Mucosa of descending colon (tissue), 3 donors: ENCODE measurements around the gene RDH13. TPM values are rescaled to one million over a fixed set of nuclear protein-coding genes. Genes with fewer than 3 reads are reported as not detected.
"Not testable (repeated sequence)": the region's sequence is repeated elsewhere in the genome, so short reads cannot be mapped to it uniquely, and the experiment has no call there.

Source experiments
- ATAC-seq: fragments of 200-7000 bp; cut with Tn5 transposase; one replicate; pipeline ENCODE4 v1.9.1; 2020; ENCODE audit warnings: mild to moderate bottlenecking, moderate library complexity
- DNase-seq, 3 donors: peaks; one replicate each; pipeline ENCODE4 v3.0.0-alpha.2; 2020
- H3K36me3 ChIP-seq: fragments of 200-600 bp; one replicate; pipeline ENCODE4 v1.8.0; 2021; ENCODE audit warnings: low read depth, mild to moderate bottlenecking
- H3K4me1 ChIP-seq: fragments of 200-600 bp; one replicate; pipeline ENCODE4 v1.8.0; 2021; ENCODE audit warnings: low read depth, mild to moderate bottlenecking
- H3K4me3 ChIP-seq: fragments of 200-600 bp; one replicate; pipeline ENCODE4 v1.8.0; 2021; ENCODE audit warnings: mild to moderate bottlenecking
- H3K9me3 ChIP-seq: fragments of 200-600 bp; one replicate; pipeline ENCODE4 v1.8.0; 2021; ENCODE audit warnings: mild to moderate bottlenecking
- intact Hi-C, 2 donors: fragments of 100-400 bp; cut with DNase I in 1 of 2; cut with micrococcal nuclease in 1 of 2; formaldehyde crosslinking; loops; one replicate each; pipeline versions ENCODE4 v1.11.0 to v1.11.1; 2022; cut with DNase I, micrococcal nuclease
- total RNA-seq, 3 donors: library from RNA; stranded (reverse); fragmentation: NEBNext Ultra II Directional in 2 of 3; extraction: Animal tissue kit (Norgen Biotek cat#: 25700) in 2 of 3; gene quantifications; one replicate each; pipeline versions ENCODE4 v1.2.1 to v1.2.4, GENCODE V29; 2021 to 2023
- TF ChIP-seq, protein P1 (sequence below): fragments of 200-600 bp; IDR thresholded peaks from one replicate; pipeline ENCODE4 v1.8.0; 2022; ENCODE audit warnings: antibody characterized with exemption, mild to moderate bottlenecking
- donor health status: DM: no; HTN: no; CAD: no; lungs with moderate emphysema.
- donor health status: DM: no; HTN: no; CAD: no.
- donor health status: DM: no; HTN: yes; CAD: no.

Gene RDH13
- total RNA-seq, 3 donors from 2014 or later, result 46.1 to 59.5 (median 55.0) TPM

DNA sequence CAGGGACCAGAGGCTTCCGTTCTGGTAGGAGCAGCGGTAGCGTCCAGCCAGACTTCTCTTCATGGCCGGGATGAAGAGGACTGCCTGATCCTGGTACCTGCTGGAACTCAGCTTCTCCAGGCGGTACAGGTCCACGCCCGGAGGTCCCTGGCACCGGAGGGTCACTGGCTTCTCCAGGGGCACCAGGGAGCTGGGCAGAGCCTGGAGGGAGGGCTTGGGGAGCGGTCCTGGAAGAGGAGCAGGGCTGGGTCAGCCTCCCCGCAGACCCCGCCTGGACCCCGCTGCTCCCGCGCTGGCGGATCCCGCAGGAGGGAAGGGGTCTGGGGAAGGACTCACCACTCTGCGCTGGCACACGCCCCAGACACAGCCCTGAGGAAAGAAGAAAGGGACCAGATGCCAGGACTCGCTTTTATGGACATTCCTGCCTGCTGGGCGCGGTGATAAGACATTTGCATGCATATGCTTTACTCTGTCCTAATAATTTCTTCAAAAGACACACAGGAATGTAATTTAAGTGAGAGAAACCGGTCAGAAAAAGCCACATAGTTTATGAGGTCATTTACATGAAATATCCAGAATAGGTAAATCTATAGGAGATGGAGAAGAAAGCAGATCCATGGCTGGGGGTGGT lies 30.7 kb downstream of the RDH13 start:
- Histone ChIP-seq H3K36me3 (no peaks in the 10 kb centered on the region), H3K4me1 (no peaks in the 10 kb centered on the region), H3K4me3 (no peak overlapping the region), H3K9me3 (no peaks in the 10 kb centered on the region)
- ATAC-seq (peak; percentile 12), DNase-seq (no peak)
- TF ChIP-seq, protein P1, sequence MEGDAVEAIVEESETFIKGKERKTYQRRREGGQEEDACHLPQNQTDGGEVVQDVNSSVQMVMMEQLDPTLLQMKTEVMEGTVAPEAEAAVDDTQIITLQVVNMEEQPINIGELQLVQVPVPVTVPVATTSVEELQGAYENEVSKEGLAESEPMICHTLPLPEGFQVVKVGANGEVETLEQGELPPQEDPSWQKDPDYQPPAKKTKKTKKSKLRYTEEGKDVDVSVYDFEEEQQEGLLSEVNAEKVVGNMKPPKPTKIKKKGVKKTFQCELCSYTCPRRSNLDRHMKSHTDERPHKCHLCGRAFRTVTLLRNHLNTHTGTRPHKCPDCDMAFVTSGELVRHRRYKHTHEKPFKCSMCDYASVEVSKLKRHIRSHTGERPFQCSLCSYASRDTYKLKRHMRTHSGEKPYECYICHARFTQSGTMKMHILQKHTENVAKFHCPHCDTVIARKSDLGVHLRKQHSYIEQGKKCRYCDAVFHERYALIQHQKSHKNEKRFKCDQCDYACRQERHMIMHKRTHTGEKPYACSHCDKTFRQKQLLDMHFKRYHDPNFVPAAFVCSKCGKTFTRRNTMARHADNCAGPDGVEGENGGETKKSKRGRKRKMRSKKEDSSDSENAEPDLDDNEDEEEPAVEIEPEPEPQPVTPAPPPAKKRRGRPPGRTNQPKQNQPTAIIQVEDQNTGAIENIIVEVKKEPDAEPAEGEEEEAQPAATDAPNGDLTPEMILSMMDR, result no peak
- intact Hi-C loops, result no loop called here

DNA sequence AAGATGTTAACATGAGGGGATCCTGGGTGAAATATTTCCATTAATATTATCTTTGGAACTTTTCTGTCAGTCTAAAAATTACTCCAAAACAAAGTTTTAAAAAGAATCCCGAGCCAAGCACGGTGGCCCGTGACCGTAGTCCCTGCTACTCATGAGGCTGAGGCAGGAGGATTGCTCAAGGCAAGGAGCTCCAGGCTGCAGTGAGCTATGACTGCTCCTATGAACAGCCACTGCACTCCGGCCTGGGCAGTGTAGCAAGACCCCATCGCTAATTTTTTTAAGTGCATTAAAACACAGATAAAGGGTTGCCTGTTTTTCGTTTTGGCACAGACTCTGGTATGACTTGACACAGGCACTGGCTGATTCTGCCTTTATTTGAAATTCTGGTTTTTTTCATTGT lies 31.8 kb downstream of the RDH13 start:
- intact Hi-C loops, result no loop called here
- ATAC-seq (no peak), DNase-seq (no peak)
- TF ChIP-seq, protein P1, result no peak
- Histone ChIP-seq H3K36me3 (no peaks in the 10 kb centered on the region), H3K9me3 (peaks cover under 1% of the 10 kb centered on the region), H3K4me3 (no peak overlapping the region), H3K4me1 (no peaks in the 10 kb centered on the region)

DNA sequence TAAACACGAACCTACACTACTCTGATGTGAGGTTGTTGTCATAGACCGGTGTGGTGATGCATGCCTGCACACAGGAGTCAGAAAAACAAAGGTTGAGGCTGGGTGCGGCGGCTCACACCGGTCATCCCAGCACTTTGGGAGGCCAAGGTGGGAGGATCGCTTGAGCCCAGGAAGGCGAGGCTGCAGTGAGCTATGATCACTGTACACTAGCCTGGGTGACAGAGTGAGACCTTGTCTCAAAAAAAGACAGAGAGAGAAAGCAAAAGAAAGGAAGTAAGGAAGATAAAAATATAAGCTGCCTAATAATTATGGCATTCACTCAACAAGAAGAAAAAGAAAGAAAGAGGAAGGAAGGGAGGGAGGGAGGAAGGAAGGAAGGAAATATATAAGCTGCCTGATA lies 34.2 kb downstream of the RDH13 start:
- DNase-seq (no peak), ATAC-seq (peak; percentile 29)
- no peak overlapping the region for H3K4me3 ChIP-seq
- TF ChIP-seq, protein P1, result no peak
- H3K4me1 ChIP-seq, result no peaks in the 10 kb centered on the region
- intact Hi-C loops, result no loop called here
- H3K36me3 ChIP-seq, result no peaks in the 10 kb centered on the region
- H3K9me3 ChIP-seq, result peaks cover 3% of the 10 kb centered on the region

DNA sequence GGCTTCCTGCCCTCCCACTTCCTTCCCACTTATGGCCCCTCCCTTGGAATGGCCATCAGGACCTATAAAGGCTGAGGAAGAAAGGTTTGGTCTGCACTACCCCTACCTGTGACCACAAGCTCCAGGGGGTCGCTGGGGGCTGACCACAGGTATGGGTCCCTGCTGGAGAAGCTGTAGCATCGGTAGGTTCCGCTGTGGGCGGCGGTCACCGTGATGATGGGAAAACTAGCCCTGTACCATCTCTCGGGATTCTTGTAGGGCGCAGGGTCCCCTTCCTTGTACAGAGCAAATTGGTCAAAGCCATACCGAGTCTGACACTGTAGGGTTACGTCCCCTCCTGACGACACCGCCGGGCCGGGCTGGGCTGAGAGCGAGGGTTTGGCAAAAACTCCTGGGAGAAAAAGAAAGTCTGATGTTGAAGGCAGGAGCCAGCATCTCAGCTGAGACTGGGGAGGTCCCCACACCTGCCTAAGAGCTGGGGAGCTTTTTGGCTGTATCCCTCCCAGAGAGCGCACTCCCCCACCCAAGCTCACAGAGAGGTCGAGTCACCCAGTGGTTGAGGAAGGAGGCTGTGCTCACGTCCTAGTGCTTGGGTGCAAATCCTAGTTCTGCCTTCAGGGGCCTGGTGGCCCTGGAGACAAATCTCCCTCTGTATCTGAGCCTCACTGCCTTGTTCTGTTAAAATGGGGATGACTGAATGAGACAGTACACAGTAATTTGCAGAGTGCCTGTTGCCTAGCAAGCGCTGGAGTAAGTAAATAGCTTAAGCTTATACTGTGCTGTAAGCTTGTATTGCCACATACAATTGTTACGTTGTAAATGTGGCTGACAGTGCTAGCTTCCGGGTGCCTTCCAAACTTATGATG lies 35.2 kb downstream of the RDH13 start:
- ATAC-seq, result peak; percentile 90
- Histone ChIP-seq H3K4me3 (no peak overlapping the region), H3K36me3 (no peaks in the 10 kb centered on the region), H3K9me3 (peaks cover 3% of the 10 kb centered on the region), H3K4me1 (no peaks in the 10 kb centered on the region)
- intact Hi-C loops, result no loop called here
- no peak for DNase-seq
- TF ChIP-seq, protein P1, result no peak

DNA sequence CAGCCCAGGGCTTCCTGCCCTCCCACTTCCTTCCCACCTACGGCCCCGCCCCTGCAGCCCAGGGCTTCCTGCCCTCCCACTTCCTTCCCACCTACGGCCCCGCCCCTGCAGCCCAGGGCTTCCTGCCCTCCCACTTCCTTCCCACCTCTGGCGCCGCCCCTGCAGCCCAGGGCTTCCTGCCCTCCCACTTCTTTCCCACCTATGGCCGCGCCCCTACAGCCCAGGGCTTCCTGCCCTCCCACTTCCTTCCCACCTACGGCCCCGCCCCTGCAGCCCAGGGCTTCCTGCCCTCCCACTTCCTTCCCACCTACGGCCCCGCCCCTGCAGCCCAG lies 35.8 kb downstream of the RDH13 start:
- H3K4me3 ChIP-seq, H3K36me3 ChIP-seq, ATAC-seq, H3K9me3 ChIP-seq, intact Hi-C loops, H3K4me1 ChIP-seq, DNase-seq: not testable (repeated sequence)

DNA sequence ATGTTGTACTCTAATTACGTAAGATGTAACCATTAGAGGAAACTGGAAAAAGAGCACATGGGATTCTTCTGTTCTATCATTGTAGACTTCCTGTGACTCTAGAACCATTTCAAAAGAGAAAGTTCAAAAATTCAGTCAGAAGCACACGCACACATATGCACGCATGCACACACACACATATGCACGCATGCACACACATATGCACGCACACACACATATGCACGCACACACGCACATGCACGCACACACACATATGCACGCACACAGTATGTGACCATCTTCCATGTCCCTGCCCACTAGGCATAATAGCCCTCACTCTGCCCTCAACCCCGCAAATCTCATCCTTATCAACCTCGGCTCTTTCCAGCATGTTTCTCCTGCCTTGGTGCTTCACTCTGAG lies 38.8 kb downstream of the RDH13 start:
- DNase-seq (no peak), ATAC-seq (no peak)
- intact Hi-C loops, result no loop called here
- Histone ChIP-seq H3K4me3 (no peak overlapping the region), H3K36me3 (no peaks in the 10 kb centered on the region), H3K4me1 (no peaks in the 10 kb centered on the region), H3K9me3 (peaks cover 3% of the 10 kb centered on the region)
- TF ChIP-seq, protein P1, result no peak

DNA sequence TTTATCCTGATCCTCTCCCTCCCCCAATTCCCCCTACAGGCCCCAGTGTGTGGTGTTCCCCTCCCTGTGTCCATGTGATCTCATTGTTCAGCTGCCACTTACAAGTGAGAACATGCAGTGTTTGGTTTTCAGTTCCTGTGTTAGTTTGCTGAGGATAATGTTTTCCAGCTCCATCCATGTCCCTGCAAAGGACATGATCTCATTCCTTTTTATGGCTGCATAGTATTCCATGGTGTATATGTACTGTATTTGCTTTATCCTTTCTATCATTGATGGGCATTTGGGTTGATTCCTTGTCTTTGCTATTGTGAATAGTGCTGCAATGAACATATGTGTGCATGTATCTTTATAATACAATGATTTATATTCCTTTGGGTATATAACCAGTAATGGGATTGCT lies 42.6 kb downstream of the RDH13 start:
- DNase-seq, H3K4me1 ChIP-seq, intact Hi-C loops, ATAC-seq, H3K9me3 ChIP-seq, H3K4me3 ChIP-seq, H3K36me3 ChIP-seq: not testable (repeated sequence)
